GM19035 (cell line): ENCODE data around the gene IQCK.

Experiments
- ATAC-seq: cut with Tn5 transposase; IDR thresholded peaks from one replicate; pipeline ENCODE4 v1.9.1; 2021; ENCODE audit not compliant: unreplicated experiment

The IQCK gene

DNA sequence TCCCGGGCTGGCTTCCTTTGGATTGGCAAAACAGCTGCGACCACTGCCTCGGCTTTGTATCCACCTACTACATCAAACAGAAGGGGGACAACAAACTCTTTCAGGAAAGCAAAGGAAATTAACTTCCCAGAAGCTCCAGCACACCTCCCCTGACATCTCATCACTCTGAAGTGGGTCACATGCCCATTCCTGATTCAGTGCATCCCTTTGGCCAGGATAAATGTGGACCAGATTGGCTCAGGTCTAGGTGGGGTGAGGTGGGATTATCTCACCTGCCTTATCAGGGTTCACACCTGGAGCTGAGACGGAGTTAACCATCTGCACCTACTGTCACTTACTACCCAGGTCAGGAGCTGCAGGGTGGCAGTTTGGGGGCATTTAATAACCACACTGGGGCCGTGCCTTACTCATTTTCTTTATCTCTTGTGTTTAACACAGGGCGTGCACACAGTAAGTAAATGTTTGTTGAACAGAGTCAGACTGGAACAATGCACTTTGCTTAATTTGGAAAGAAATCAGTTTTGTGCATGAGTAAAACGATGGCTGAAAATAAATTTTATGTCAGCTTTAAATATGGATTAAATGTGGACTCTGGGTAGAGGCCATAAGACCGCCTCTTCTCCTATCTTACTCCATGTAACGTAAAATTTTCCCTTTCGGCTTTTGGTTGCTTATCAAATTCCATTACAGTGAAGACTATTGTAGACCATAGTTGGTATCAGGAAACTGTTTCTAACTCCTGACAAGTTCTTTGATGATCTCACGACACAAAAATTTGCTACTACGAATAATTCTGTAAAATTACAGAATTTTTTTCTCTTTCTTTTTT lies 36.0 kb downstream of the IQCK start:
- ATAC-seq = no peak

DNA sequence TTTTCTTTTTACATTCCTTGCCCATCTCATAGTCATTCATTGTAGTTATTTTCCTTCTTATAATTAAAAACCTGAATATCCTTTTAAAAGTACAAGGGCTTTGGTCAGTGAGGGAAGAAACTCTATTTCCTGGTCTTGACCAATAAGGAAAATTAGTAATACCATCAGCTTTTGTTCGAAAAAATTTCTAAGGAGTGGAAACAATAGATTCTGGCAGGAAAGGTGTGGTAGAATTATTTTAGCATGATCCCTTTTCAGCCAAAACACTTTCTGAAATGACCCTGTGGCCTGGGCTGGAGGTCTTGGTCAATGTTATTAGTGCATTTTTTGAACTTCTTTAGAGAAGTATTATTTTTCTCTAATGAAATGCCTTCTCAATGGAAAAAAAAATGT lies 36.6 kb downstream of the IQCK start:
- no peak for ATAC-seq

DNA sequence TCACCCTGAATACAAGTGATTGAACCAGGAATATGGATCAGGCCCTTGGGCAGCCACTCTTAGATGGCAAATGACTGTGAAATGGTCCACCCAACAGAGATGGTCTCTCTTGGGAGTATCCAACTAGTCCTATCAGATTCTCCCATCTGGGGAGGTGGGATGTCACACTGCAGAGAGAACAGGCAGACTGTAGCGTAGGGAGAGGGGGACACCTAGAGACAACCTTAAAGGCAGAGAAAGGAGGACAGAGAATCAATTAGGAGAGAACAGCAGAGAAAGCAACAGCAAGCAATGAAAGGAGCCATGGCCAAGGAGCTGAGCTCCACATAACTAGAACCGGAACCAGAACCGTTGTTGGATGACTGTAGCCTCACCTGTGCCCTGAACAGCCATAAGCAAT lies 37.2 kb downstream of the IQCK start:
- no peak for ATAC-seq

DNA sequence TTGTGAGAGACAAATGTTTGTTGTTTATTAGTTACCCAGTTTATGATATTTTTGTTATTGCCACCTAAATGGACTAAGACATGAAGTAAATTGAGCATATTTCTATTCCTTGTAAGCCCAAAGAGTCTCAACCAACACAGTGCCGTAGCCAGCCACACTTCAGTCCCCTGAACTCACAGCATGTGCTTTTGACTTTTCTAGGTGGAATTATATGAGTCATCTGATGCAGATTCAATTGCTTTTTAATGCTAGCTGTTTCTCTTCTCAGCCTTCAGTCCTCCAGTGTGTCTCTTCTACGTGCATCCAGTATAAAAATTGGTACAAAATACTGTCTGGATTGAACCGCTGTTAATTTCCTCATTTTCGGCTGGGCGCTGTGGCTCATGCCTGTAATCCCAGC lies 39.0 kb downstream of the IQCK start:
- no peak for ATAC-seq

DNA sequence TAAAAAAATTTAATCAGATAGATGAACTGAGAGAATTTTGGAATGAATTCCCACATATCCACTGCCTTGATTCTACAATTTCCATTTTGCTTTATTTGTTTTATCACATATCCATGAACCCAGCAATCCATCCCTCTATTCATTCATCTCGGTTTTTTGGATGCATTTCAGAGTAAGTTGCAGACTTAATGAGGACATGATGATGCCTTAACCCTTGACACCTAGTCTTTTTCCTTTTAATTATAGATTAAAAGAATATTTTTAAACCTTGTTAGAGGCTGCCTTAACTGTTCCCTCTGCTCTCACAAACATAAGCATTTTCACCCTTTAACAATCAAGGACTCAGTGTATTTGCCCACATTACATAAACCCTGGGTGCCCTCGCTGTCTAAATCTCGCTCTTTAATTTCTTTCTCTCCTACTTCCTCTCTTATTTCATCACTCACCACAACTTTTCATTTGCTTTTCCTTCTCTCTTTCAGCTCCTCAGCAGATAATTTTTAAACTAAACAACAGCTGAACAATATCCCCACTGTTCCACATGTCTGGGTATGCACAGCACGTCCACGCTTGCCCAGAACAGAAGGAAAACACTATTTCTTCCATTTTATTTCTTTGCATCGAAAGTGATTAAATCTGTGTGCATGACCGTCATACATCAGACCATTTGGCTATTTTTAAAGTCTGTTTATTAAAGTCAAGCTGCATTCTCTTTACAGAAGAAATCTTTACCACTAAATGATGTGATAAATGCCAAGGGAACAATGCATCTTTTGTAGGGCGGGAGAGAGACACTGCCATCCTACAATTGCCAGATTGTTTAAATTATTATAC lies 39.9 kb downstream of the IQCK start:
- no peak for ATAC-seq

DNA sequence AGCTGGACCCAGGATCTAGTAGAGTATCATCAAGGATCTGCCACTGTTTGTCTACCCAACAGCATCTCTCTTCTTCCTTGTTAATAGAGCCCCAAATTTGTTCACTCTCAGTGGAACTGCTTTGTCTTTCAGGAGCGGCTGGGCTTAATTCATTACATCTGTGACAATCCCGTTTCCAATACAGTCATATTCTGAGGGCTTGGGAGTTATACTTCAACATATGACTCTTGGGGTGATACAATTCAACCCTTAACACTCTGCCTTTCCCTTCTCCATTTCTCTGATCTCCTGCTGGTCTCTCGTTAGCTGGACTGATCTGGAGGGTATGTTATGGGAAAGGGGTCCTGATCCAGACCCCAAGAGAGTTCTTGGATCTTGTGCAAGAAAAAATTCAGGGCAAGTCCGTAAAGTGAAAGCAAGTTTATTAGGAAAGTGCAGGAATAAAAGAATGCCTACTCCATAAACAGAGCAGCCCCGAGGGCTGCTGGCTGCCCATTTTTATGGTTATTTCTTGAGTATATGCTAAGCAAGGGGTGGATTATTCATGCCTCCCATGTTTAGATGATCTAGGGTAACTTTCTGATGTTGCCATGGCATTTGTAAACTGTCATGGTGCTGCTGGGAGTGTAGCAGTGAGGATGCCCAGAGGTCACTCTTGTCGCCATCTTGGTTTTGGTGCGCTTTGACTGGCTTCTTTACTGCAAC lies 42.4 kb downstream of the IQCK start:
- ATAC-seq = no peak

DNA sequence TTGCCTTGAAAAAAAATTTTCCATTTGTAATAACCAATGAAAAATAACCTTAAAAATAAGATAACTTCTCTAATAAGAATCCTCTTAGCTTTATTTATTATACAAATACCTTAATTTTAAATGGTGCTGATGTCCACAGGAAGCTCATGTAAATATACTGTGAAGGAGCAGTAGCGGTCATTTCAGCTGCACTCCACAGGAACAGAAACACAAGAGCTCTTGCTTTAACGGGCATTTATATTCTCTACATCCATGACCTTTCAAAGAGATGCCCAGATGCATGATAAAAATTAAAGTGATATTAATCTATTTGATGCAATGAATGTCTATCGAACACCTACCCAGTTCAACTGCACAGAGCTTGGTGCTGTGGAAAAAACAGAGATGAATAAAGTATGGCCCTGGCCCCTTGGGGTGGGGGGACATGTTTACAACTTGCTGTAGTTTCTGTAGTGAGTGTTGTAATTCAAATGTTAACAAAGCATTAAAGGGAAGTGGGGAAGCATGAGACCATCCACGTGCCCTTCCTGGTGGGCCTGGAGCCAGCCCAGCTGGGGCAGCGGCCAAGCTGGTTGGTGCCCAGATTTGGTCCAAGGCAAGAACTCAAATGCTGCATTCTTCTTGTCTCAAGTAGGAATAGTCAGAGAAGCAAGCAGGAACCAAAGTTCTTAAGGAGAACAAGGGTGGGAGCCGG lies 47.9 kb downstream of the IQCK start:
- ATAC-seq = no peak

DNA sequence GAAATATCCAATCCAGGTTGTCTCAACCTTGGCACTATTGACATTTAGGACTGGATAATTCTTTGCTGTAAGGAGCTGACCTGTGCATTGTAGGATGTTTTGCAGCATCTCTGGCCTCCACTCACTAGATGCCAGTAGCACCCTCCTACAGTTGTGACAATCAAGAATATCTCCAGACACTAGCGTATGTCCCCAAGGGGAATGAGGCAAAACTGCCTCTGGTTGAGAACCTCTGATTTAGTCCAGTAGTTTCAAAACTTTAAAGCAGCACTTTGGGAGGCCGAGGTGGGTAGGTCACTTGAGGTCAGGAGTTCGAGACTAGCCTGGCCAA lies 48.4 kb downstream of the IQCK start:
- no peak for ATAC-seq

DNA sequence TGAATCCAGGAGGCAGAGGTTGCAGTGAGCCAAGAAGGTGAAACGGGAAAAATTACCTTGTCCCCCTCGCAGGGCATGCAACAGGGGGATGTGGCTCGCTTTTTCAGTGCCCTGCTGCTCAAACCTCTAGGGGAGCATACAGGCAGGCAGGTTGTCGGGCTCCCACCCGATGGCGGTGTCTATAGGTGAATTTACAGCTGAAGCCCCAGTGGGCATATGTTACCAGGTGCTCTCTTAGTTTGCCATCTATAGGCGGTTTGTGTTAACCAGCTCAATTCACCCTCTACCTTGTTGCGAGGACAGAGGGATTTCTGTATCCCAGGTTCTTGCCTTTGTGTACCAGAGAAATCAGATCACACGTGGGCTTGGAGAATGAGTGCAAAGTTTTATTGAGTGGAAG lies 48.9 kb downstream of the IQCK start:
- no peak for ATAC-seq

DNA sequence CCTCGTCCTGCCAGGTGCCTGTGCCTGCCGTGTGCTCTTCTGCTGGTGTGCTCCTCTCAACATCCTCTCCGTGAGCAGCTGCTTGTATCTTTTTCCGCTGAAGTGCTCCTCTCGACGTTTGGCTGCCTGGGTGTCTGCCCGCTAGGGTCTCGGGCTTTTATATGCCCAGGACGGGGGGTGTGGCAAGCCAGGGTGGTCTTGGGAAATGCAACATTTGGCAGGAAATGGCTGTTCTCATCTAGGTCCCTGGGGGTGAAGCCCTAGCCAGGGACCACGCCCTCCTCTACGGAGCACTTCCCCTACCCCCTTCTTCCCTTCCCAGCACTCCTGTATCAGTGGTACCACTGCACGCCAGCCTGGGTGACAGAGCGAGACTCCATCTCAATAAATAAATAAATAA lies 49.4 kb downstream of the IQCK start:
- no peak for ATAC-seq

DNA sequence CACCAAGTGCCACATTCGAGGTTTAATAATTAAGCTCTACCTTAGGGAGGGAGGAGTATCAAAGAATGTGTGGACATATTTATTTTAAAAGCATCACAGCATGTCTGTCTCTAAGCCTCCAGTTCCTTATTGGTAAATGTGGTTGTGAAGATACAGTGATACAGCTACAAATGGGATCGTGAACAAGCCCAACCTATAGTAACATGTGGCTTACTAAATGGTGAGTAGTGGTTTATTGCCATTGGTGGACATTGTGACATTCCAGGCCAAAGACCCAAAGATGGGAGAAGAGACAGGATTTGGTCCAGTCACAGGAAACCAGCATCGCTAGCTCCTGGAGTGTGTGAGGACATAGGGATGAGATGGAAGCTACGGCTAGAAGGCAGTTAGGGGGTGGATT lies 51.2 kb downstream of the IQCK start:
- ATAC-seq = no peak

DNA sequence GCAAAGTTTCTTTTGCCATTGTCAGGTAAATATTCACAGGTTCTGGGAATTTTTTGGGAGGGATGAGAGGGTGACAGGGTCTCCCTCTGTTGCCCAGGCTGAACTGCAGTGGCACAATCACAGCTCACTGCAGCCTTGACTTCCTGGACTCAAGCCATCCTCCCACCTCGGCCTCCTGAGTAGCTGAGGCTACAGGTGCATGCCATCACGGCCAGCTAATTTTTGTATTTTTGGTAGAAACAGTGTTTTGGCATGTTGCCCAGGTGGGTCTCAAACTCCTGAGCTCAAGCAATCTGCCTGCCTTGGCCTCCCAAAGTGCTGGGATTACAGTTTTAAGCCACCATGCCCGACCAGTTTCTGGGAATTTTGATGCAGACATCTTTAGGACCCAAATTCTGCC lies 53.0 kb downstream of the IQCK start:
- ATAC-seq = no peak

DNA sequence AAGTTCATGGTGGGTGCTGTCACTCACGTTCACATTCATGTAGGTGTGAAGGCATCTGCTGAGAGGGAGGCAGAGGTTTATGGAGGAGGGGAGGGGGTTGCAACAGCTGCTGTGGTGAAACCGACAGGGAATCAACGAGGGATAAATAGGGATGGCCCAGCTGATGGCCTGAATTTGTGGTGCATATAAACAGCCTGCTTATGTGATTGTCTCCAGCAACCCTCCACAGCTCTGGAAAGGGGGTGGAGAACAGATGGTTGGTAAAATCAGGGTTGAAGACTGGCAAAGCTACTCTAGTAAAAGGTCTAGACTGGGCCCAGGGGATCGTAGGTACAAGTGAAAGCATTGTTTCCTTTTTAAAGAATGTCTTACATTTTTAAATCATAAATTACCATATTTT lies 53.7 kb downstream of the IQCK start:
- no peak for ATAC-seq

DNA sequence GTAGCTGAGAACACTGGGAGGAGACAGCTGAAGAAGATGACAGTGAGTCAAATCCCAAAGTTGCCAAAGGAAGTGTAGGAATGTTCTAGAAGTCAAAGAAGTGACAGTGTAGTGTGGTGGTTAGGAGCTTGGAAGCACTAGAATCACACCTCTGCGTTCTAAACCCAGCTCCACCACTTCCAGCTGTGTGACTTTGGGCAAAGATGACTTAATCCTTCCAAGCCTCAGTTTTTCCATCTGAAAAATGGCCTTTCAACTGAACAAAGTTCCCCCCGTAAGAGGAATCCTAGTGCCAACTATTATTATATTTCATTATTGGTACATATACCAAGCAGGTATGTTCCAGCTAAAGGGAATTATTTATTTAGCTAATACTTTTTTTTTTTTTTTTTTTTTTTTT lies 56.0 kb downstream of the IQCK start:
- no peak for ATAC-seq

DNA sequence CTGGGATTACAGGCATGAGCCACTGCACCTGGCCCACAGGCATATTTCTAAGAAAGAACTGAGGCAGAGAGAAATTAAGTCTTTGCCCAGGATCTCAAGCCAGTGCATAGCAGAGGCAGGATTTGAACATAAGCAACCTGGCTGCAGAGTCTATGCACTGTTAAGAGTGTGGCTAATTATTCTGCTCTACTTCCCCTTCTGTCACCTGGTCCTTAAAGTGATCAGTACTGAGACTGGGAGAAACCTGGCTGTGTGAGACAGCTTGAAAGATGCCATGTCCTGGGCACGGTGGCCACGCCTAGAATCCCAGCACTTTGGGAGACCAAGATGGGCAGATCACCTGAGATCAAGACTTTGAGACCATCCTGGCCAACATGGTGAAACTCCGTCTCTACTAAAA lies 58.1 kb downstream of the IQCK start:
- ATAC-seq = no peak

DNA sequence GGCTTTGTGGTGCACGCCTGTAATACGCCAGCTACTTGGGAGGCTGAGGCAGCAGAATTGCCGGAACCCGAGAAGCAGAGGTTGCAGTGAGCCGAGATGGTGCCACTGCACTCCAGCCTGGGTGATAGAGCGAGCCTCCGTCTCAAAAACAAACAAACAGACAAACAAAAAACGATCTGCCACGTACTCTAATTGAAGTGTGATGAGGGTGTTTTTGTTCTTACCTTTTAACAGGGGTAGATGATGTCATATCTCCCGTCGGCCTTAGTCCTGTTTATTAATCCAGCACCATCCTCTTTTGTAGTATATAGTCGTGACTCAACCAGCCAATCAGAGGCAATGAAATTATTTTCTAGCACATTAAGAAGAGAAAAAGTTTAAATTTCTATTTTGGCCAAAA lies 58.5 kb downstream of the IQCK start:
- ATAC-seq = no peak

DNA sequence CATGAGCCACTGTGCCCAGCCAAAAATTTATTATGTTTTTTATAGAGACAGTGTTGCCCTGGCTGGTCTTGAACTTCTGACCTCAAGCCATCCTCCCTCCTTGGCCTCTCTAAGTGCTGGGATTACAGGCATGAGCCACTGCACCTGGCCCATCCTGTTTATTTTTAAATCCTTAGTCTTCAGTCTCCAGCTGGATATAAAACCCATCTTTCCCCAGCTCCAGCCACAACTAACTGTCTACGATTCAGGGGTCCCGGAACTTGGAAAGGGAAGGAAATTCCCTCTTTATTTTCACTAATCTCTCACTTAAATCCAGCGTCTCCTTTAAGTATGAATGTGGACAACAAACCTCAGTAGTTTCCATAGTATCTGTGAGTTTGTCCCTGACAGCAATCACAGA lies 62.2 kb downstream of the IQCK start:
- no peak for ATAC-seq

DNA sequence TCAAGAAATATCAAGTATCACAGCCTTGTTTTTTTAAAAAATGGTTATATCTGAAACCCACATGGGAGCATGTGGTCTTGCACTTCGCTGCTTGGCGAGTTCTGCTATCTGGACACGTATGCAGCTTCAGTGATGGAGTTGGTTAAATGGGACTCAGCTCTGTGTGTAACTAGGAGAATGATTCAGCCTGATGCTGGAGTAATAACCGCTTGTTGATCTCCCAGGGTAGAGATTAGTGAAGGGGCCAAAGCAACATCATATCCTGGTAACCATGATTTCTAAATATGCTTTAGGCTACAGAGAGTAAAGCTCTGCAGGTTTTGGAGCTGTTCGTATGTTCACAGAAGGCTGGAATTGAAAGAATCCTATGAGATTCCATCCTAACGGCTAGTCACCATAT lies 63.2 kb downstream of the IQCK start:
- no peak for ATAC-seq

DNA sequence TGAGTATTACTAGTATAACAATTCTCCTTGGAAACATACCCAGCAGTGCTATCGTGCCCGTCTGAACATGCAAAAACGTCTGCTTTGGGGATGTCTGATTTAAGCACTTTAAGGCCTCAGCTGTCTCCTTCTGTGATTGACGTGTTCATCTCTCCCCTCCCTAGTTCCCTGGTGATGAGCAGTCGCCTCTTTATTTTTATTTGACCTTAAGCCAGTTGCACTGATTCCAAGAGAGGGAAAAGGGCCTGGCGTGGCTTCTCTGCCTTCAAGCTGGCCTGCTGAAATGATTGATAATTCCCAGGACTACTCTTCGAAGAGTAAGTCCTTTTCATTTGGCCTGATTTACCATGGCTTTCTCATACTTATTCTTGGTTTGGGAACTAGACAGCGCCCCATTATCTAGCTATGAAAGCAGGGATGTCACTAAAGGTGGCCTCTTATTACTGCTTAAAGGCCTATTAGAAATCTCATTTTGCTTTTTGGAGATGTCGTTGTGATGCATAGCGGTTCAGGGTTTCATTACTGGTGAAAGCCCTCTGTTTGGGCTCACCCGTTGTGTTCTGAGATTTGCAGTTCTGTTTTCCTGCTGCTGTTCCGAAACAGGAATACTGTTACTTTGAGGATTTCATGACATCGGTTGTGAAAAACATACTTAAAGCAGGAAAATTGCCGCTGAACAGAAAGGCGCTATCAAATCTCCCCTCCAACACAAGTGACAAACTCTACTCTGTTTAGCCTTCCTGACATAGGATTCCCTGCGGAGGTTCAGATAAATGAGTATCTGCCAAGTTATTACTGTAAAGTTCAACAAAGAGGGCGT lies 65.5 kb downstream of the IQCK start:
- no peak for ATAC-seq

DNA sequence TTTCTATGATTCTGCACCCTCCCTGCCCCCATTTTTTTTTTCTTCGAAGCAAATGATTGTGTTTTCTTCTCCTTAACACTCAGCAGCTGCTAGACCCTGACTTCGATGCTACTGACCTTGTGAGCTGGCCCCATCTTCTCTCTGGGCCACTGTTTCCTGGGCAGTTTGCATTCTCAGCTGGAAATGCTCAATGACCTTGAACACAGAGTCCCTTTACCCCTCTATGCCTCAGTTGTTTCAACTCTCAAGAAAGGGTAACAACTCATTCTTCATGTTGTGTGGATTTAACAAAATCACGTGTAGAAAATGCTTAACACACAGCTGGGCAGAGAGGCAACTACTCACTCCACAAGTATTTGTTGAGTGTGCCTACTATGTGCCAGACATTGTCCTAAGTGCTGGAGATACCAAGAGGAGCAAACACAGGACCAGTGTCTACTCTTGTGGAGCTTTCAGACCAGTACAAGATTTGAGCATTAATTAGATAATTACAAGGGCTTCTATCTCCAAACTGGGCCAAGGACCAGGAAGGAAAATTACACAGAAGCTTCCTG lies 66.2 kb downstream of the IQCK start:
- no peak for ATAC-seq
